ENCODE results near the gene ADGRG4. TPM values are rescaled to one million over a fixed set of nuclear protein-coding genes. Genes with fewer than 3 reads are reported as not detected.
"Not testable (repeated sequence)": the region's sequence is repeated elsewhere in the genome, so short reads cannot be mapped to it uniquely, and the experiment has no call there.

Gene ADGRG4
- total RNA-seq, 1 donor from 2014 or later, result not detected

GRCh38 chrX:136353526-136354093, 52.8 kb downstream of the ADGRG4 start:
- intact Hi-C loops (cut with micrococcal nuclease), result no loop called here
- DNase-seq (no peak), ATAC-seq (no peak)

- intact Hi-C loops (cut with micrococcal nuclease), result no loop called here
- no peak for DNase-seq
- no peak for ATAC-seq
These were observed 53.4 kb downstream of the ADGRG4 start for GRCh38 chrX:136354201-136354600.

GRCh38 chrX:136369377-136369776, 68.6 kb downstream of the ADGRG4 start:
- DNase-seq (no peak), ATAC-seq (no peak)
- intact Hi-C loops (cut with micrococcal nuclease), result no loop called here

- intact Hi-C loops (cut with micrococcal nuclease), result no loop called here
- ATAC-seq (no peak), DNase-seq (no peak)
These were observed 76.0 kb downstream of the ADGRG4 start for GRCh38 chrX:136376713-136377112.

GRCh38 chrX:136380010-136380769, 79.4 kb downstream of the ADGRG4 start:
- intact Hi-C loops (cut with micrococcal nuclease), result no loop called here
- no peak for DNase-seq
- ATAC-seq, result no peak

GRCh38 chrX:136386173-136386572, 85.4 kb downstream of the ADGRG4 start:
- intact Hi-C loops (cut with micrococcal nuclease), result no loop called here
- ATAC-seq, result no peak
- DNase-seq, result no peak

- DNase-seq, result no peak
- no peak for ATAC-seq
- intact Hi-C loops (cut with micrococcal nuclease), result no loop called here
These were observed 86.1 kb downstream of the ADGRG4 start for GRCh38 chrX:136386826-136387225.

- ATAC-seq (peak; percentile 39), DNase-seq (no peak)
- intact Hi-C loops (cut with micrococcal nuclease), result no loop called here
These were observed 87.3 kb downstream of the ADGRG4 start for GRCh38 chrX:136387951-136388502.

GRCh38 chrX:136390921-136391320, 90.2 kb downstream of the ADGRG4 start:
- intact Hi-C loops (cut with micrococcal nuclease), result no loop called here

GRCh38 chrX:136395271-136395670, 94.5 kb downstream of the ADGRG4 start:
- intact Hi-C loops (cut with micrococcal nuclease), result no loop called here
- DNase-seq (no peak), ATAC-seq (no peak)

More at GRCh38 chrX:136390921-136391320, 90.2 kb downstream of the ADGRG4 start:
- DNase-seq (no peak), ATAC-seq (no peak)

GRCh38 chrX:136397001-136397400, 96.2 kb downstream of the ADGRG4 start:
- ATAC-seq, result no peak
- no peak for DNase-seq
- intact Hi-C loops (cut with micrococcal nuclease), result no loop called here

GRCh38 chrX:136405126-136405525, 104.4 kb downstream of the ADGRG4 start:
- no peak for DNase-seq
- intact Hi-C loops (cut with micrococcal nuclease), result no loop called here
- no peak for ATAC-seq

- no peak for ATAC-seq
- DNase-seq, result no peak
- intact Hi-C loops (cut with micrococcal nuclease), result no loop called here
These were observed 117.0 kb downstream of the ADGRG4 start for GRCh38 chrX:136417806-136418205.

GRCh38 chrX:136421338-136421737, 120.6 kb downstream of the ADGRG4 start:
- intact Hi-C loops (cut with micrococcal nuclease), result no loop called here
- no peak for ATAC-seq

GRCh38 chrX:136423724-136424123, 123.0 kb downstream of the ADGRG4 start:
- intact Hi-C loops (cut with micrococcal nuclease), result no loop called here
- ATAC-seq (no peak), DNase-seq (no peak)

More at GRCh38 chrX:136421338-136421737, 120.6 kb downstream of the ADGRG4 start:
- no peak for DNase-seq

GRCh38 chrX:136425996-136426395, 125.2 kb downstream of the ADGRG4 start:
- intact Hi-C loops (cut with micrococcal nuclease), result no loop called here
- DNase-seq (no peak), ATAC-seq (no peak)

- DNase-seq (no peak), ATAC-seq (no peak)
- intact Hi-C loops (cut with micrococcal nuclease), result no loop called here
These were observed 130.9 kb downstream of the ADGRG4 start for GRCh38 chrX:136431625-136432024.

GRCh38 chrX:136437774-136438173, 137.0 kb downstream of the ADGRG4 start:
- DNase-seq, result no peak
- ATAC-seq, result no peak
- intact Hi-C loops (cut with micrococcal nuclease), result no loop called here

GRCh38 chrX:136438192-136438591, 137.4 kb downstream of the ADGRG4 start:
- intact Hi-C loops (cut with micrococcal nuclease), result no loop called here
- ATAC-seq, result no peak
- DNase-seq, result no peak

- DNase-seq; ATAC-seq; intact Hi-C loops (cut with micrococcal nuclease): not testable (repeated sequence)
These were observed 144.9 kb downstream of the ADGRG4 start for GRCh38 chrX:136445674-136446073.

- ATAC-seq, result no peak
- intact Hi-C loops (cut with micrococcal nuclease), result no loop called here
- DNase-seq, result no peak
These were observed 145.4 kb downstream of the ADGRG4 start for GRCh38 chrX:136446208-136446607.

All from left ventricle myocardium superior (tissue), 1 donor.